Breast epithelium (tissue), 4 donors: ENCODE results near the gene ATP8B3. TPM values are rescaled to one million over a fixed set of nuclear protein-coding genes. Genes with fewer than 3 reads are reported as not detected.

ENCODE experiments used
- DNase-seq, 2 donors: peaks; one replicate each; pipeline ENCODE4 v3.0.0-alpha.2; 2019; ENCODE audit warnings: low spot score in 2 of 2
- H3K27ac ChIP-seq, 2 donors: fragments of 200-600 bp; sonication (generic) in 1 of 2; one replicate each; pipeline ENCODE4 v1.5.1; 2016 to 2019; ENCODE audit warnings: mild to moderate bottlenecking in 1 of 2
- H3K27me3 ChIP-seq, 2 donors: fragments of 200-600 bp; sonication (generic) in 1 of 2; one replicate each; pipeline versions ENCODE4 v1.5.1 to v1.6.0; 2017 to 2019; ENCODE audit warnings: control low read depth in 1 of 2, mild to moderate bottlenecking in 1 of 2
- H3K36me3 ChIP-seq: fragments of 200-600 bp; one replicate; pipeline ENCODE4 v1.5.1; 2019
- H3K4me1 ChIP-seq, 2 donors: fragments of 200-600 bp; sonication (generic); one replicate each; pipeline ENCODE4 v1.5.1; 2016 to 2019; ENCODE audit warnings: control low read depth in 1 of 2
- H3K4me3 ChIP-seq, 3 donors: fragments of 200-600 bp; sonication (generic); 1 replicate in 2 of 3; 2 replicates in 1 of 3; pipeline ENCODE4 v1.5.1; 2016 to 2019; ENCODE audit warnings: mild to moderate bottlenecking in 3 of 3, moderate library complexity in 2 of 3
- H3K9me3 ChIP-seq, 2 donors: fragments of 200-600 bp; sonication (generic) in 1 of 2; one replicate each; pipeline ENCODE4 v1.5.1; 2016 to 2019; ENCODE audit warnings: control low read depth in 1 of 2
- CTCF ChIP-seq, 3 donors: fragments of 450-650 bp; IDR thresholded peaks; one replicate each; pipeline ENCODE4 v1.5.1; 2016 to 2017; ENCODE audit warnings: antibody characterized with exemption in 3 of 3, mild to moderate bottlenecking in 3 of 3, moderate library complexity in 3 of 3
- POLR2A ChIP-seq: fragments of 450-650 bp; IDR thresholded peaks from one replicate; pipeline ENCODE4 v1.6.1; 2016; ENCODE audit warnings: antibody characterized with exemption, mild to moderate bottlenecking, moderate library complexity
- POLR2AphosphoS5 ChIP-seq, 3 donors: sonication (generic); formaldehyde crosslinking; IDR thresholded peaks; one replicate each; pipeline ENCODE4 v1.6.1; 2017; ENCODE audit warnings: antibody characterized with exemption in 3 of 3
- intact Hi-C: fragments of 100-400 bp; cut with DNase I; formaldehyde crosslinking; loops from one replicate; pipeline ENCODE4 v1.15.1; 2023; ENCODE audit warnings: low total_unique reads
- total RNA-seq, 3 donors: library from RNA; depleted of rRNA; stranded (reverse); fragments of >200 nt; gene quantifications; one replicate each; pipeline ENCODE4 v1.1.0, GENCODE V29; 2016

The ATP8B3 gene
- total RNA-seq, 3 donors from 2014 or later, result 0.66 to 1.4 (median 1.0) TPM

- Histone ChIP-seq H3K27ac (peak overlapping the region; percentile 93 to 95), H3K4me1 (peaks cover 23 to 42% of the 10 kb centered on the region in 2 donors), H3K4me3 (peak overlapping the region; percentile 44 to 78 (median 56)), H3K9me3 (no peaks in the 10 kb centered on the region), H3K36me3 (no peaks in the 10 kb centered on the region), H3K27me3 (no peaks in the 10 kb centered on the region)
- intact Hi-C loops, result loop anchor here (5.0 kb wide), 1 partner anchor 1506 kb away; no protein-coding TSS in a partner anchor
- TF ChIP-seq POLR2AphosphoS5 (IDR thresholded peaks at IDR 0.05), result no peak
- no peak for TF ChIP-seq POLR2A
- no peak for TF ChIP-seq CTCF (IDR thresholded peaks at IDR 0.05)
- no peak for DNase-seq
Measured at GRCh38 chr19:1856345-1856697, 44.2 kb upstream of the ATP8B3 start.

GRCh38 chr19:1855828-1856255 is 43.8 kb upstream of the ATP8B3 start:
- Histone ChIP-seq H3K27me3 (no peaks in the 10 kb centered on the region), H3K4me1 (peaks cover 20 to 37% of the 10 kb centered on the region in 2 donors), H3K36me3 (no peaks in the 10 kb centered on the region), H3K4me3 (peak overlapping the region; percentile 44 to 78 (median 56)), H3K9me3 (no peaks in the 10 kb centered on the region), H3K27ac (peak overlapping the region; percentile 93 to 95)
- intact Hi-C loops, result loop anchor here (5.0 kb wide), 1 partner anchor 1506 kb away; no protein-coding TSS in a partner anchor
- no peak for DNase-seq
- TF ChIP-seq CTCF (IDR thresholded peaks at IDR 0.05), result no peak

GRCh38 chr19:1855040-1855827 is 43.2 kb upstream of the ATP8B3 start:
- peaks cover 15 to 31% of the 10 kb centered on the region in 2 donors for H3K4me1 ChIP-seq
- H3K27me3 ChIP-seq, result no peaks in the 10 kb centered on the region
- DNase-seq, result peak; percentile 88 to 93
- H3K27ac ChIP-seq, result peak overlapping the region; percentile 93 to 95
- TF ChIP-seq CTCF (IDR thresholded peaks at IDR 0.05), result no peak
- peak in 1 of 3 donors; percentile 44 for TF ChIP-seq POLR2AphosphoS5 (IDR thresholded peaks at IDR 0.05)
- peak overlapping the region; percentile 44 to 78 (median 56) for H3K4me3 ChIP-seq
- intact Hi-C loops, result loop anchor here (5.0 kb wide), 1 partner anchor 1507 kb away; no protein-coding TSS in a partner anchor
- H3K9me3 ChIP-seq, result no peaks in the 10 kb centered on the region
- H3K36me3 ChIP-seq, result no peaks in the 10 kb centered on the region

- peak overlapping the region; percentile 93 to 95 for H3K27ac ChIP-seq
- no peaks in the 10 kb centered on the region for H3K36me3 ChIP-seq
- DNase-seq, result no peak
- no peaks in the 10 kb centered on the region for H3K9me3 ChIP-seq
- no peaks in the 10 kb centered on the region for H3K27me3 ChIP-seq
- H3K4me3 ChIP-seq, result peak overlapping the region; percentile 44 to 78 (median 56)
- no peak for TF ChIP-seq POLR2A
- no peak for TF ChIP-seq POLR2AphosphoS5 (IDR thresholded peaks at IDR 0.05)
- no peak for TF ChIP-seq CTCF (IDR thresholded peaks at IDR 0.05)
- intact Hi-C loops, result loop anchor here (5.0 kb wide), 1 partner anchor 1508 kb away; no protein-coding TSS in a partner anchor
- H3K4me1 ChIP-seq, result peaks cover 14 to 25% of the 10 kb centered on the region in 2 donors
Measured at GRCh38 chr19:1854542-1855039, 42.5 kb upstream of the ATP8B3 start.

- Histone ChIP-seq H3K4me1 (peaks cover 14 to 23% of the 10 kb centered on the region in 2 donors), H3K9me3 (no peaks in the 10 kb centered on the region), H3K4me3 (peak overlapping the region in 2 of 3 donors; percentile 56 to 78), H3K27ac (peak overlapping the region; percentile 93 to 95), H3K27me3 (no peaks in the 10 kb centered on the region), H3K36me3 (no peaks in the 10 kb centered on the region)
- TF ChIP-seq CTCF (IDR thresholded peaks at IDR 0.05), result no peak
- TF ChIP-seq POLR2AphosphoS5 (IDR thresholded peaks at IDR 0.05), result no peak
- no peak for TF ChIP-seq POLR2A
- intact Hi-C loops, result no loop called here
- no peak for DNase-seq
Measured at GRCh38 chr19:1854039-1854541, 42.0 kb upstream of the ATP8B3 start.
